Neural cell (in vitro differentiated cells): ENCODE data around the gene KCND2. TPM values are rescaled to one million over a fixed set of nuclear protein-coding genes. Genes with fewer than 3 reads are reported as not detected.

Experiments used
- H2AFZ ChIP-seq: fragments of 200-600, 300-800 bp; sonication (generic), shearing (Covaris generic); 2 replicates; pipeline ENCODE4 v1.6.0; 2014; ENCODE audit warnings: low read depth, mild to moderate bottlenecking, antibody characterized with exemption, low read length, moderate library complexity
- H3F3A ChIP-seq: fragments of 200-600 bp; shearing (Covaris generic); 2 replicates; pipeline ENCODE4 v1.6.1; 2016; ENCODE audit warnings: mild to moderate bottlenecking, moderate library complexity, mixed read lengths, antibody characterized with exemption, low read length; ENCODE audit not compliant: insufficient read depth, poor library complexity, severe bottlenecking
- H3K27ac ChIP-seq: fragments of 200-600, 300-800 bp; sonication (generic), shearing (Covaris generic); 2 replicates; pipeline ENCODE4 v1.5.1; 2014; ENCODE audit warnings: mild to moderate bottlenecking, low read length, moderate library complexity
- H3K27me3 ChIP-seq: fragments of 300-800, 200-600 bp; sonication (generic), shearing (Covaris generic); 2 replicates; pipeline ENCODE4 v1.6.0; 2014; ENCODE audit warnings: mild to moderate bottlenecking, low read depth, low read length, moderate library complexity; ENCODE audit not compliant: insufficient read depth
- H3K36me3 ChIP-seq: fragments of 300-800, 200-600 bp; sonication (generic), shearing (Covaris generic); 2 replicates; pipeline ENCODE4 v1.5.1; 2014; ENCODE audit warnings: mild to moderate bottlenecking, antibody characterized with exemption, low read length, moderate library complexity; ENCODE audit not compliant: insufficient read depth
- H3K4me2 ChIP-seq: fragments of 300-800, 200-600 bp; sonication (generic), shearing (Covaris generic); 2 replicates; pipeline ENCODE4 v1.6.0; 2014; ENCODE audit warnings: mild to moderate bottlenecking, low read length
- H3K4me3 ChIP-seq: fragments of 300-800, 200-600 bp; sonication (generic), shearing (Covaris generic); 2 replicates; pipeline ENCODE4 v1.5.1; 2014; ENCODE audit warnings: mild to moderate bottlenecking, low read length, moderate library complexity
- H3K79me2 ChIP-seq: fragments of 200-600 bp; shearing (Covaris generic); replicated peaks from 2 replicates; pipeline ENCODE4 v1.6.0; 2014; ENCODE audit warnings: mild to moderate bottlenecking, low read length, moderate library complexity; ENCODE audit not compliant: insufficient read depth
- H3K9ac ChIP-seq: fragments of 300-800, 200-600 bp; sonication (generic), shearing (Covaris generic); 2 replicates; pipeline ENCODE4 v1.6.1; 2016; ENCODE audit warnings: mild to moderate bottlenecking, low read length, mixed read lengths
- H3K9me2 ChIP-seq: fragments of 200-600 bp; shearing (Covaris generic); 2 replicates; pipeline ENCODE4 v1.6.1; 2016; ENCODE audit warnings: mild to moderate bottlenecking, low read length, mixed read lengths; ENCODE audit not compliant: insufficient read depth
- H3K9me3 ChIP-seq: fragments of 200-600, 300-800 bp; sonication (generic), shearing (Covaris generic); 2 replicates; pipeline ENCODE4 v1.6.1; 2016; ENCODE audit warnings: mild to moderate bottlenecking, mixed run types, low read length, moderate library complexity, mixed read lengths
- H4K20me1 ChIP-seq: fragments of 200-600 bp; shearing (Covaris generic); 2 replicates; pipeline ENCODE4 v1.6.1; 2016; ENCODE audit warnings: mild to moderate bottlenecking, mixed run types; ENCODE audit not compliant: insufficient read depth
- CTCF ChIP-seq: fragments of 450-650 bp; IDR thresholded peaks from 2 replicates; pipeline ENCODE4 v1.5.1; 2014; ENCODE audit warnings: antibody characterized with exemption, mild to moderate bottlenecking, moderate library complexity; ENCODE audit not compliant: poor library complexity, severe bottlenecking
- EP300 ChIP-seq: fragments of 450-650 bp; conservative IDR thresholded peaks from 2 replicates; pipeline ENCODE4 v1.6.1; 2014; ENCODE audit warnings: antibody characterized with exemption, mild to moderate bottlenecking, moderate library complexity; ENCODE audit not compliant: poor library complexity, severe bottlenecking
- EZH2 ChIP-seq: fragments of 200-600, 300-800 bp; shearing (Covaris generic), sonication (generic); IDR thresholded peaks from 2 replicates; pipeline ENCODE4 v1.6.1; 2014; ENCODE audit warnings: antibody characterized with exemption, low read length, borderline replicate concordance, mild to moderate bottlenecking; ENCODE audit not compliant: insufficient read depth, poor library complexity, severe bottlenecking
- MXI1 ChIP-seq: fragments of 450-650 bp; conservative IDR thresholded peaks from 2 replicates; pipeline ENCODE4 v1.6.1; 2014; ENCODE audit warnings: antibody characterized with exemption, mild to moderate bottlenecking; ENCODE audit not compliant: poor library complexity, severe bottlenecking
- POLR2AphosphoS5 ChIP-seq: IDR thresholded peaks from 2 replicates; pipeline ENCODE4 v1.6.1; 2012
- RAD21 ChIP-seq: fragments of 450-650 bp; conservative IDR thresholded peaks from 2 replicates; pipeline ENCODE4 v1.6.1; 2014; ENCODE audit warnings: antibody characterized with exemption, mild to moderate bottlenecking, moderate library complexity
- REST ChIP-seq: IDR thresholded peaks from 2 replicates; pipeline ENCODE4 v1.6.1; 2012; ENCODE audit warnings: borderline replicate concordance
- SMC3 ChIP-seq: fragments of 450-650 bp; conservative IDR thresholded peaks from 2 replicates; pipeline ENCODE4 v1.6.1; 2014; ENCODE audit warnings: antibody characterized with exemption, mild to moderate bottlenecking, moderate library complexity; ENCODE audit not compliant: poor library complexity
- TAF1 ChIP-seq: IDR thresholded peaks from 2 replicates; pipeline ENCODE4 v1.6.1; 2012; ENCODE audit warnings: low read depth
- polyA plus RNA-seq: library from polyadenylated mRNA; depleted of rRNA; stranded (reverse); fragments of >200 nt; gene quantifications from 2 replicates; pipeline ENCODE4 v1.2.3, GENCODE V29; 2014

KCND2 gene
- polyA plus RNA-seq, 1 donor from 2014 or later, result 11.0 TPM

DNA sequence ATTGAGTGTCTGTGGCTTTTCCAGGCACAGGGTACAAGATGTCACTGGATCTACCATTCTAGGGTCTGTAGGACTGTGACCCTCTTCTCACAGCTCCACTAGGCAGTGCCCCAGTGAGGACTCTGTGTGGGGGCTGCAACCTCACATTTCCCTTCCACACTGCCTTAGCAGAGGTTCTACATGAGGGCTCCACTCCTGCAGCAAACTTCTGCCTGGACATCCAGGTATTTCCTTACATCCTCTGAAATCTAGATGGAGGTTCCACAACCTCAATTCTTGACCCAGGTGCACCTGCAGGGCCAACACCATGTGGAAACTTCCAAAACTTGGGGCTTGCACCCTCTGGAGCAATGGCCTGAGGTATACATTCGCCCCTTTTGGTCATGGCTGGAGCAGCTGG, 183.7 kb downstream of the KCND2 start:
- TF ChIP-seq MXI1, result no peak
- no peak for TF ChIP-seq SMC3
- TF ChIP-seq EP300, result no peak
- TF ChIP-seq TAF1, result no peak
- no peak for TF ChIP-seq CTCF
- no peak for TF ChIP-seq EZH2
- no peak for TF ChIP-seq POLR2AphosphoS5
- no peak for TF ChIP-seq RAD21
- no peak for TF ChIP-seq REST
- Histone ChIP-seq H3K4me3 (no peak overlapping the region), H3K27ac (no peak overlapping the region), H3K9me2 (no peaks in the 10 kb centered on the region), H3K9me3 (no peaks in the 10 kb centered on the region), H3K4me2 (no peak overlapping the region), H4K20me1 (no peaks in the 10 kb centered on the region), H2AFZ (no peak overlapping the region), H3K79me2 (no peaks in the 10 kb centered on the region), H3K9ac (no peak overlapping the region), H3K27me3 (no peaks in the 10 kb centered on the region), H3F3A (no peaks in the 10 kb centered on the region), H3K36me3 (no peaks in the 10 kb centered on the region)

- Histone ChIP-seq H2AFZ (no peak overlapping the region), H4K20me1 (no peaks in the 10 kb centered on the region), H3K27me3 (no peaks in the 10 kb centered on the region), H3K4me2 (no peak overlapping the region), H3K79me2 (no peaks in the 10 kb centered on the region), H3K9me2 (no peaks in the 10 kb centered on the region), H3K4me3 (peak overlapping the region; percentile 11), H3K36me3 (no peaks in the 10 kb centered on the region), H3K9me3 (no peaks in the 10 kb centered on the region), H3F3A (no peaks in the 10 kb centered on the region), H3K27ac (no peak overlapping the region), H3K9ac (no peak overlapping the region)
- TF ChIP-seq RAD21 (no peak), REST (no peak), CTCF (no peak), EP300 (no peak), EZH2 (no peak)
These were observed 188.0 kb downstream of the KCND2 start for GRCh38 chr7:120460949-120461348.
